Sigmoid colon (tissue), 4 donors: ENCODE data around the gene RNF26.

Source experiments
- POLR2A ChIP-seq, 2 donors: fragments of 450-650 bp; IDR thresholded peaks; one replicate each; pipeline ENCODE4 v1.6.1; 2016; ENCODE audit warnings: antibody characterized with exemption in 2 of 2, mild to moderate bottlenecking in 2 of 2, moderate library complexity in 2 of 2
- POLR2AphosphoS5 ChIP-seq, 4 donors: sonication (generic); formaldehyde crosslinking; IDR thresholded peaks; one replicate each; pipeline ENCODE4 v1.6.1; 2017; ENCODE audit warnings: antibody characterized with exemption in 4 of 4
- TF ChIP-seq, protein P1 (sequence below), 4 experiments: fragments of 450-650 bp in 3 of 4; fragments of 200-600 bp in 1 of 4; IDR thresholded peaks; one replicate each; pipeline ENCODE4 v1.5.1; 2016 to 2019; ENCODE audit warnings: antibody characterized with exemption in 4 of 4, mild to moderate bottlenecking in 3 of 4, moderate library complexity in 2 of 4

DNA sequence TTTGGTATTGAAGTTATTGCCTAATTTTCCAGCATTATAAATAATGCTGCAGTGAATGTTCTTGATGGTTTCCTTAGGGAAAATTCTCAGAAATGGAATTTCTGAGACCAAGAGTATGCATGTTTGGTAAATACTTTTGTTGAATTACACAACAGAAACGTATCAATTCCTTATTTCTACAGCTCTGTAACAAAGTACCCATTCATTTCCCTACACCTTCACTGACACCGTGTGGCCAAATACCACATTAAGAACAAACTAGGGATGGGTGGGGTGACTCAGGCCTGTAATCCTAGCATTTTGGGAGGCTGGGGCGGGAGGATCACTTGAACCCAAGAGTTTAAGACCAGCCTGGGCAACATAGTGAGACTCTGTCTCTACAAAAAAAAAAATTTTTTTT is 39.1 kb upstream of the RNF26 start:
- TF ChIP-seq POLR2A (IDR thresholded peaks at IDR 0.05), result no peak
- TF ChIP-seq, protein P1, sequence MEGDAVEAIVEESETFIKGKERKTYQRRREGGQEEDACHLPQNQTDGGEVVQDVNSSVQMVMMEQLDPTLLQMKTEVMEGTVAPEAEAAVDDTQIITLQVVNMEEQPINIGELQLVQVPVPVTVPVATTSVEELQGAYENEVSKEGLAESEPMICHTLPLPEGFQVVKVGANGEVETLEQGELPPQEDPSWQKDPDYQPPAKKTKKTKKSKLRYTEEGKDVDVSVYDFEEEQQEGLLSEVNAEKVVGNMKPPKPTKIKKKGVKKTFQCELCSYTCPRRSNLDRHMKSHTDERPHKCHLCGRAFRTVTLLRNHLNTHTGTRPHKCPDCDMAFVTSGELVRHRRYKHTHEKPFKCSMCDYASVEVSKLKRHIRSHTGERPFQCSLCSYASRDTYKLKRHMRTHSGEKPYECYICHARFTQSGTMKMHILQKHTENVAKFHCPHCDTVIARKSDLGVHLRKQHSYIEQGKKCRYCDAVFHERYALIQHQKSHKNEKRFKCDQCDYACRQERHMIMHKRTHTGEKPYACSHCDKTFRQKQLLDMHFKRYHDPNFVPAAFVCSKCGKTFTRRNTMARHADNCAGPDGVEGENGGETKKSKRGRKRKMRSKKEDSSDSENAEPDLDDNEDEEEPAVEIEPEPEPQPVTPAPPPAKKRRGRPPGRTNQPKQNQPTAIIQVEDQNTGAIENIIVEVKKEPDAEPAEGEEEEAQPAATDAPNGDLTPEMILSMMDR (IDR thresholded peaks at IDR 0.05), result no peak
- TF ChIP-seq POLR2AphosphoS5 (IDR thresholded peaks at IDR 0.05), result no peak
